Pancreas (tissue), 10 donors: ENCODE results near the gene BRD7. TPM values are rescaled to one million over a fixed set of nuclear protein-coding genes. Genes with fewer than 3 reads are reported as not detected.

Experiments used
- ATAC-seq, 4 donors: fragments of 200-7000 bp; cut with Tn5 transposase; one replicate each; pipeline versions ENCODE4 v1.8.0 to v1.9.1; 2020; ENCODE audit warnings: mild to moderate bottlenecking in 4 of 4, moderate library complexity in 4 of 4
- DNase-seq, 6 donors: peaks; one replicate each; pipeline ENCODE4 v3.0.0-alpha.2; 2020
- FAIRE-seq: peaks from 2 replicates; lab custom pipeline; 2012; peaks lifted over from hg19 to GRCh38; lab: Jason Lieb, UNC
- H3K27ac ChIP-seq, 4 donors: fragments of 200-600 bp; sonication (generic); 1 replicate in 3 of 4; 2 replicates in 1 of 4; pipeline versions ENCODE4 v1.5.0 to v1.8.0; 2020
- H3K27me3 ChIP-seq, 4 donors: fragments of 200-600 bp; one replicate each; pipeline ENCODE4 v1.8.0; 2021
- H3K36me3 ChIP-seq, 3 donors: fragments of 200-600 bp; sonication (generic) in 1 of 3; one replicate each; pipeline versions ENCODE4 v1.5.0 to v1.8.0; 2020 to 2021
- H3K4me1 ChIP-seq, 3 donors: fragments of 200-600 bp; one replicate each; pipeline ENCODE4 v1.8.0; 2021
- H3K4me3 ChIP-seq, 4 donors: fragments of 200-600 bp; sonication (generic) in 2 of 4; one replicate each; pipeline versions ENCODE4 v1.5.0 to v1.8.0; 2020 to 2021
- H3K9me3 ChIP-seq, 4 donors: fragments of 200-600 bp; one replicate each; pipeline ENCODE4 v1.8.0; 2021
- WGBS, 2 donors: extraction: QIAGEN DNeasy Blood & Tissue Kit; methylation state at CpG; one replicate each; pipeline ENCODE4 v1.1.7; 2013; 5-methylcytosine and 5-hydroxymethylcytosine counted together
- intact Hi-C, 3 donors: fragments of 100-400 bp; cut with DNase I; formaldehyde crosslinking; loops; one replicate each; pipeline versions ENCODE4 v1.11.1 to v1.14.2; 2022
- polyA plus RNA-seq, 2 donors: library from polyadenylated mRNA; stranded (reverse); fragments of 200-250 nt; gene quantifications; one replicate each; pipeline ENCODE4 v1.2.3, GENCODE V29; 2013
- total RNA-seq, 6 donors: library from RNA; stranded (reverse); fragmentation: NEBNext Ultra II Directional in 4 of 6; extraction: Animal tissue kit (Norgen Biotek cat#: 25700) in 4 of 6; gene quantifications; one replicate each; pipeline versions ENCODE4 v1.2.1 to v1.2.4, GENCODE V29; 2021 to 2023
- TF ChIP-seq, protein P1 (sequence below), 4 donors: fragments of 200-600 bp; sonication (generic) in 3 of 4; IDR thresholded peaks; one replicate each; pipeline versions ENCODE4 v1.5.0 to v1.8.0; 2021; ENCODE audit warnings: antibody characterized with exemption in 4 of 4
- donor health status: healthy with polysubstance abuse.
- donor health status: DM: no; HTN: no; CAD: no; lungs with moderate emphysema.
- donor health status: DM: no; HTN: no; CAD: no.
- donor health status: control.
- donor health status: control.
- donor health status: Bipolar disorder and iron deficiency.
- donor health status: DM: yes; HTN: yes; CAD: no.
- donor health status: DM: no; HTN: no; CAD: no.
- donor health status: DM: no; HTN: no; CAD: no.
- donor health status: DM: yes; HTN: yes; CAD: no.

Gene BRD7
- total and polyA plus RNA-seq, 8 donors = 23.4 to 40.4 (median 32.4) TPM

DNA sequence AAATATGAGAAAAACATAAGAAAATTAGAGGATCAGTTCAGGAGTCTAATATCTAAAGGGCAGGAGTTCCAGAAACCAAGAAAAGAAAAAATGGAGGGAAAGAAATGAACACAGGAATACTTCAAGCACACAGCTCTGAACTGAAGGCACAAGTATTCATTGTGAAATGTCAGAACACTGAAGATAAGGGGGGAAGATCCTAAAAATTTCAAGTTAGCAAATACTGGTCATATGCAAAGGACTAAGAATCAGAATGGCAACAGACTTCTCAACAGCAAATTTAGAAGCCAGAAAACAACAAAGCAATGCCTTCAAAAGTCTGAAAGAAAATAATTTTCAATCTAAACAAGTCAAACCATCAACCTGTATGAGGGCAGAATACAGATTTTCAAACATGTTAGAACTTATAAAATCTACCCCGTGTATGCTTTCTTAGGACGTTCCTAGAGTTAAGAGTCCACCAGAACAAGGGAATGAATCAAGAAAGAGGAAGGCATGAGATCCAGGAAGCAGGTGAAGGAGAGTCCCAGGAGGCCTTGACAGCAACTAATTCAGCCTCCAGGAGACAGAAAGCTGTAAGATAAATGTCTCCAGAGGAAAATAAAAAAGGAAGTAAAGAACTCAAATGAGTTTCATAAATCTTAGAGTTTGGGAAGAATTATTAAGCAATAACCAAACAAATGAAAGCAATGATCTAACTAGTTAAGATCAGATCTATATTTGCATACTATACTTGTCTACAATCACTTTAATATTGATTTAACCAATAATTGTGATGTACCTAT, 2.8 kb downstream of the BRD7 start:
- FAIRE-seq (no peak), DNase-seq (no peak), ATAC-seq (no peak)
- H3K27ac ChIP-seq = no peak overlapping the region
- H3K4me3 ChIP-seq = no peak overlapping the region
- H3K36me3 ChIP-seq = no peaks in the 10 kb centered on the region
- intact Hi-C loops = no loop called here
- WGBS, 2 donors = 46 to 59% methylated on average over 2 of the region's 2 CpGs
- no peaks in the 10 kb centered on the region for H3K9me3 ChIP-seq
- TF ChIP-seq, protein P1, sequence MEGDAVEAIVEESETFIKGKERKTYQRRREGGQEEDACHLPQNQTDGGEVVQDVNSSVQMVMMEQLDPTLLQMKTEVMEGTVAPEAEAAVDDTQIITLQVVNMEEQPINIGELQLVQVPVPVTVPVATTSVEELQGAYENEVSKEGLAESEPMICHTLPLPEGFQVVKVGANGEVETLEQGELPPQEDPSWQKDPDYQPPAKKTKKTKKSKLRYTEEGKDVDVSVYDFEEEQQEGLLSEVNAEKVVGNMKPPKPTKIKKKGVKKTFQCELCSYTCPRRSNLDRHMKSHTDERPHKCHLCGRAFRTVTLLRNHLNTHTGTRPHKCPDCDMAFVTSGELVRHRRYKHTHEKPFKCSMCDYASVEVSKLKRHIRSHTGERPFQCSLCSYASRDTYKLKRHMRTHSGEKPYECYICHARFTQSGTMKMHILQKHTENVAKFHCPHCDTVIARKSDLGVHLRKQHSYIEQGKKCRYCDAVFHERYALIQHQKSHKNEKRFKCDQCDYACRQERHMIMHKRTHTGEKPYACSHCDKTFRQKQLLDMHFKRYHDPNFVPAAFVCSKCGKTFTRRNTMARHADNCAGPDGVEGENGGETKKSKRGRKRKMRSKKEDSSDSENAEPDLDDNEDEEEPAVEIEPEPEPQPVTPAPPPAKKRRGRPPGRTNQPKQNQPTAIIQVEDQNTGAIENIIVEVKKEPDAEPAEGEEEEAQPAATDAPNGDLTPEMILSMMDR (IDR thresholded peaks at IDR 0.05) = no peak
- peaks cover 7 to 28% (median 20%) of the 10 kb centered on the region in 3 donors for H3K4me1 ChIP-seq
- no peaks in the 10 kb centered on the region for H3K27me3 ChIP-seq

DNA sequence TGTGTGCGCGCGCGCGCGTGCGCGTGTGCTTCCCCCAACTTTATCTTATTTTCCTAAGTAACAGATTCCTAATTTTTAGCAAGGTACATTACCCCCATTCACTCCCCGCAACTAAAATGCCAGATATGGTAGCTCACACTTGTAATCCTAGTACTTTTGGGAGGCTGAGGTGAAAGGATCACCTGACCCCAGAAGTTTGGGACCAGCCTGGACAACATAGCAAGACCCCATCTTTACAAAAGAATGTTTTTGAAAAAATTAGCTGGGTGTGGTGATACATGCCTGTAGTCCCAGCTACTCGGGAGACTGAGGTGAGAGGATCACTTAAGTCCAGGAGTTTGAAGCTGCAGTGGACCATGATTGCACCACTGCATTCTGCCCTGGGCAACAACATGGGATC, 5.1 kb downstream of the BRD7 start:
- no peak overlapping the region for H3K27ac ChIP-seq
- no peak for ATAC-seq
- no peak overlapping the region for H3K4me3 ChIP-seq
- WGBS, 2 donors = 47 to 73% methylated on average over 10 of the region's 10 CpGs
- no peaks in the 10 kb centered on the region for H3K27me3 ChIP-seq
- DNase-seq = no peak
- H3K36me3 ChIP-seq = no peaks in the 10 kb centered on the region
- H3K4me1 ChIP-seq = peaks cover 21 to 40% (median 21%) of the 10 kb centered on the region in 3 donors
- TF ChIP-seq, protein P1 (IDR thresholded peaks at IDR 0.05) = no peak
- H3K9me3 ChIP-seq = no peaks in the 10 kb centered on the region
- intact Hi-C loops = no loop called here
- FAIRE-seq = no peak

DNA sequence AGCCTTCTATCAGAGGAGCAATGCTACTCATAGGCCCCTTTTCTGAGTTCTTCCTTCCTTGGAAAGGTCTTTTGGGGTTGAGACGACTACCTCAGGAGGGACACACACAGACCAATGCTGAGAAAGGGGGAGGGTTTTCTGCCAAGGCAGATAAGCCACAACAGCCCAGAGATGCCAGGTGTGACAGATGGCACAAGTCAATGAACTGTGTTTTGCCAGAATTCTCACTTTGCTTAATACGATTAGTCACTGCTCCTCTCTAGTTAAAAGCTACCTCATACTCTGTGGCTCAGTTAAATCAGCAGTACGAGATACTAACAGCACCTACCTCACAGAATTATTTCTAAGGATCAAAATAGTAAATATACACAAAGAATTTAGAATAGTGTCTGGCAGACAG, 8.0 kb downstream of the BRD7 start:
- peak; percentile 81 to 90 (median 86) for ATAC-seq
- no peak overlapping the region for H3K4me3 ChIP-seq
- intact Hi-C loops = no loop called here
- WGBS, 2 donors = 19 to 22% methylated on average over 3 of the region's 3 CpGs
- FAIRE-seq = no peak
- DNase-seq = peak in 2 of 6 donors; percentile 30 to 31
- peaks cover 9 to 21% (median 20%) of the 10 kb centered on the region in 3 donors for H3K4me1 ChIP-seq
- peak overlapping the region in 2 of 4 donors; percentile 34 to 61 for H3K27ac ChIP-seq
- no peaks in the 10 kb centered on the region for H3K36me3 ChIP-seq
- TF ChIP-seq, protein P1 (IDR thresholded peaks at IDR 0.05) = no peak
- H3K9me3 ChIP-seq = no peaks in the 10 kb centered on the region
- no peaks in the 10 kb centered on the region for H3K27me3 ChIP-seq

GRCh38 chr16:50360033-50360778, 8.6 kb downstream of the BRD7 start:
- Histone ChIP-seq H3K27ac (peak overlapping the region in 2 of 4 donors; percentile 34 to 61), H3K27me3 (no peaks in the 10 kb centered on the region), H3K9me3 (no peaks in the 10 kb centered on the region), H3K4me1 (peaks cover 6 to 21% (median 20%) of the 10 kb centered on the region in 3 donors), H3K4me3 (no peak overlapping the region), H3K36me3 (no peaks in the 10 kb centered on the region)
- peak in 2 of 6 donors; percentile 38 to 56 for DNase-seq
- FAIRE-seq = no peak
- TF ChIP-seq, protein P1 (IDR thresholded peaks at IDR 0.05) = no peak
- intact Hi-C loops = no loop called here
- 41 to 45% methylated on average over 6 of the region's 6 CpGs for WGBS, 2 donors
- peak; percentile 71 to 88 (median 82) for ATAC-seq
